Measurements from ENCODE around the gene PRCD.
"Not testable (repeated sequence)": the region's sequence is repeated elsewhere in the genome, so short reads cannot be mapped to it uniquely, and the experiment has no call there.

The PRCD gene

DNA sequence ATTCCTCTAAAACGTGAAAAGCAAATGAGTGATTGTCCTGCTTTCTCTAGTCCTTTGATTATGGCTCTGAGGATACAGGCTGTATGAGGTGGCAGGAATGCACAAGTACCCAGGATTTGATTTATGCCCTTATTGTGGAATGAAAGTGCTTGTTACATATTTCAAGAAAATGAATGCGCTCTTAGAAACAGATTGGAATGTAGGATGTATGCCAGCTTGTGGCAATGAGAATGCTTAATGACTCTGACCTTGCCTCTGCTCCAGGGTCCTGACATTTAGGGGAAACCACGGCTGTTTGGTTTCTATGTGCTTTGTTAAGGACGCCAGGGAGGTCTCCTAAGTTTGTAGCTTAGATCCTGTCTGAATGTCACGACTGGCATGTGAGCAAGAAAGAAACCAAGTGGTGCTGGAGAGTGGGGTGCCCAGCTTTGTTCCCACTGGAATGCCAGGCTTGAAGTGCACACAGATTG lies 22.0 kb downstream of the PRCD start:
- peak overlapping the region; percentile 94 for H3K27ac ChIP-seq
- TF ChIP-seq, protein P1, sequence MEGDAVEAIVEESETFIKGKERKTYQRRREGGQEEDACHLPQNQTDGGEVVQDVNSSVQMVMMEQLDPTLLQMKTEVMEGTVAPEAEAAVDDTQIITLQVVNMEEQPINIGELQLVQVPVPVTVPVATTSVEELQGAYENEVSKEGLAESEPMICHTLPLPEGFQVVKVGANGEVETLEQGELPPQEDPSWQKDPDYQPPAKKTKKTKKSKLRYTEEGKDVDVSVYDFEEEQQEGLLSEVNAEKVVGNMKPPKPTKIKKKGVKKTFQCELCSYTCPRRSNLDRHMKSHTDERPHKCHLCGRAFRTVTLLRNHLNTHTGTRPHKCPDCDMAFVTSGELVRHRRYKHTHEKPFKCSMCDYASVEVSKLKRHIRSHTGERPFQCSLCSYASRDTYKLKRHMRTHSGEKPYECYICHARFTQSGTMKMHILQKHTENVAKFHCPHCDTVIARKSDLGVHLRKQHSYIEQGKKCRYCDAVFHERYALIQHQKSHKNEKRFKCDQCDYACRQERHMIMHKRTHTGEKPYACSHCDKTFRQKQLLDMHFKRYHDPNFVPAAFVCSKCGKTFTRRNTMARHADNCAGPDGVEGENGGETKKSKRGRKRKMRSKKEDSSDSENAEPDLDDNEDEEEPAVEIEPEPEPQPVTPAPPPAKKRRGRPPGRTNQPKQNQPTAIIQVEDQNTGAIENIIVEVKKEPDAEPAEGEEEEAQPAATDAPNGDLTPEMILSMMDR (conservative IDR thresholded peaks at IDR 0.05) = no peak

DNA sequence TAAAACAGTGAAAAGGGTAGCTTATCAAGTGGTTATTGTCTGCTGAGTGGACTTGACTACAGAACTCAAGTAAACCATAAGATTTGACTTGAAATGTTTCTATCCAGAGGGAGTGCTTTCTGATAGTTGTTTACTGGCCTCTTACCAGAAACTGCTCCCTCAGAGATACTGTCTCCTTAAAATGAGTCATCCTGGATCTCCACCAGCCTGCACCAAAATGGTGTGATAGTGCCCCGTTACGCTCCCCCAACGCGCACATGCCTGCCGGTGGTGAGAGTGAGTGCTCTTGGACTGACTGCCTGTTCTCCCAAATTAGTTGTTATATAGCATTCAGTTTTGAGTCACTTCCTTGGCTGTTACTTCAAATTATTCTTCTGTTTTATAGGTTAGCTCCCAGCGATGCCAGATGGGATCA lies 22.9 kb downstream of the PRCD start:
- H3K27ac ChIP-seq = 0 out of 2 replicates have a peak overlapping the region, but pooled peaks have one; percentile 94
- TF ChIP-seq, protein P1 (conservative IDR thresholded peaks at IDR 0.05) = no peak

DNA sequence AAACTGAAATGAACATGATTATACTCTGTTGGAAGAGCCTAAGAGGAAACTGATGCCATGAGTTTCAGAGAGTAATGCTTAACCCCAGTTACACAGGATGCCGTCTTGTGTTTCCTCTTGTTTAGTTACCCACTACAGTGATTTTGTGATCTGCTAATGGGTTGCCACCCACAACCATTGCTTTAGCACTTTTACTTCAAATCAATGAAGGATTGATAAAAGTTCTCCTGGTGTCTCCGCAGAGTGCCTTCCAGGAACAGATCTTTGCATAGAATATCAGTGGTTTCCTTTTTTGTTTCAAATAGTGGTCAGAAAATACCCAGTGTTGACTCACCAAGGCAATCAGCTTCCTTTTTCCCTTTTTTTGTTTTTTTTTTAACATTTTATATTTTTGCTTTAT lies 23.5 kb downstream of the PRCD start:
- H3K27ac ChIP-seq = not testable (repeated sequence)

DNA sequence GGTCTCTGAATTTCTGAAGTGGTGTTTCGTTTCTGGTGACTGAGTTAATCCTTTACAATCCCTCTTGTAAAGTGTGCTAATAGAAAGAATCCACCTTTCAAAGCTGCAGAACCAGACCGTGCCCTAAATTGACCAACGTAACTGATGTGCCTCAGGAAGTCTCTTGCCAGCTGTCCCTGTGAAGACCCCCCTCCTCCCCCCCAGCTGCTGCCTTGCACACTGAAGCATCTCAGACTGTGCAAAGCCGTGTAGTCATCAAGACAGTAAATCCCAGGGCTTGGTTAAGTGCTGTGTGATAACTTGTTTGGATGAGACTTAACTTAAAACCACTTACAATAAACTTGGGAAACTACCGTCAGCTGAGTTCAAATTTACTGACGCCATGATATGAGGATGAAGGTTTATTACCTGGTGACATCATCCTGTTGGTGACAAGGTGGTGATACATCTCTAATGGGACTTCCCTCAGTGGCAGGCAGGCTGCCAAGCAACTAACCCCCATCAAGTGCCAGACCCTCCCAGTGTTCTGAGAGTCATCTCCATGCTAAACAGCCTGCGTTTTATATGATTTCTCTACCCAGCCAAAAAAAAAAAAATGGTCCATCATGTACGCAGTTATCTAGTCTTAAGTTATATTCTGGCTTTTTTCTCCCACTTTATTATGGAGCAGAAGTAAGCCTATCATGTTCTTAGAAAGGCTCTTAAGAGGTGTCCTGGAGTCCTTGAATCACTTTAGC lies 25.3 kb downstream of the PRCD start:
- H3K27ac ChIP-seq = not testable (repeated sequence)

DNA sequence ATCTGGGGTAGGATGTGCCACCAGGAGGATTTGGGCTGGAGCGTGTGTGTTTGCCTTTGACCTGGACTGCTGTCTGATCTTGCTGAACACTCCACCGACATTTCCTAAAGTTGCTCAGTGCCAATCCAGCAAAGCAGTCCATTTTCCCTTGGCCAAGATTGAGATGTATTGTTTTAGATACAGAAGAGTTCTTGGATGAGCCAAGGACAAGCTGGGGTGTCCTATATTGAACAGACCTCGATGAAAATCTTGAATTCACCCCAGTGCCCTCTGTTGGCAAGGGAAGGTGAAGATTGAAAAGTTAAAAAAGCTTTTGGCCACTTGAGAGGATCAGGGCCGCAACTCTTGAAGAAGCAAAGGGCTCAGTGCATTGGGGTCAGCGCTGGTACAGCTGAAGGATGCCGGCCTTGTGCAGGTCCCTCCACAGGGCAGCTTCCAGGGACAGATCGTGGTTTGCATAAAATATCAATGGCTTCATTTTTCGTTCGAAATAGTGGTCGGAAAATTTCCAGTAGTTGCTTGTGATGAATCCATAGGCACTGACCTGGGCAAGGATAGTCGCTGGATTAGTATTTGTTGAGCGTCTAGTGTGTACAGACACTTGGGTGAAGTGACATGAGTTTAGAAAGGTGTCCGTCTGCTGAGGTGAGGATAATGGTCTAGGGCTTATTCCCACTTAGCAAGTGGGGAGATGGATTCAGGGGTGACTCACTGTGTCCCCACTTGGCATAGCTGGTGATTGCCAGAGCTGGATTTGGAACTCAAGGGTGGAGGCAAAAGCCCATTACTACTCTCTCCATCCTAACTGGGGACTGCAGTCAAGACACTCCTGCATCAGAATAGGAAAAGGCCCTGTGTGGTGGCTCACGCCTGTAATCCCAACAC lies 26.1 kb downstream of the PRCD start:
- H3K27ac ChIP-seq = no peak overlapping the region
- TF ChIP-seq, protein P1 (conservative IDR thresholded peaks at IDR 0.05) = no peak

DNA sequence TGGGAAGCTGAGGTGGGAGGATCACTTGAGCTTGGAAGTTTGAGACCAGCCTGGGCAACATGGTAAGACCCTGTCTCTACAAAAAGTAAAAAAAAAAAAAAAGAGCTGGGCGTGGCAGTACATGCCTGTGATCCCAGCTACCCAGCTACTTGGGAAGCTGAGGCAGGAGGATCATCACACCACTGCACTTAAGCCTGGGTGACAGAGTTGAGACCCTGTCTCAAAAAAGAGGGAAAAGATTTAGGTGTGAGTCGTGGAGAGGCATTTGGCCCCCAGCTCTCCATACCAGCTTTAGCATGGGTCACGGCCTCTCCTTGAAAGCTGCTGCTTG lies 26.7 kb downstream of the PRCD start:
- TF ChIP-seq, protein P1 (conservative IDR thresholded peaks at IDR 0.05) = no peak

DNA sequence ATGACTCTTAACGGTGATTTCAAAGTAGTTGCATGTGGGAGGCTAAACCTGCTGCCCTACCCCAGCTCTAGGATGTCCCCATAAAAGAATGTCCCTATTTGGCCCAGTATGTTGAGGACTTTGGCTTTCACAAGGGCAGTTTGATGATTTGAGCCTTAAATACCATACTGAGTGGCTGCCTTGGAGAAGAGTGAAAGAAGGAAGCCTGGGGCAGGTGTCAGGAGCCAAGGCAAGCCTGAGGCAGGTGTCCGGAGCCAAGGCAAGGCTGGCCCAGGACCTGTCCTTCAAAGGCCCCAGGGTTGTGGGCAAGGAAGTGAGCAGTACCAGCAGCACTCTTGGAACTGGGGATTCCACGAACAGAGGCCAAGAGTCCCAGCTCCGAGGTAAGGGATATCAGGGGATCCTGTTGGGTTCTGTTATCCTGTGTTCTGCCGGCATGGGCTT lies 27.2 kb downstream of the PRCD start:
- no peak overlapping the region for H3K27ac ChIP-seq
- TF ChIP-seq, protein P1 (conservative IDR thresholded peaks at IDR 0.05) = no peak

More for the DNA sequence above, 26.7 kb downstream of the PRCD start:
- H3K27ac ChIP-seq = no peak overlapping the region

DNA sequence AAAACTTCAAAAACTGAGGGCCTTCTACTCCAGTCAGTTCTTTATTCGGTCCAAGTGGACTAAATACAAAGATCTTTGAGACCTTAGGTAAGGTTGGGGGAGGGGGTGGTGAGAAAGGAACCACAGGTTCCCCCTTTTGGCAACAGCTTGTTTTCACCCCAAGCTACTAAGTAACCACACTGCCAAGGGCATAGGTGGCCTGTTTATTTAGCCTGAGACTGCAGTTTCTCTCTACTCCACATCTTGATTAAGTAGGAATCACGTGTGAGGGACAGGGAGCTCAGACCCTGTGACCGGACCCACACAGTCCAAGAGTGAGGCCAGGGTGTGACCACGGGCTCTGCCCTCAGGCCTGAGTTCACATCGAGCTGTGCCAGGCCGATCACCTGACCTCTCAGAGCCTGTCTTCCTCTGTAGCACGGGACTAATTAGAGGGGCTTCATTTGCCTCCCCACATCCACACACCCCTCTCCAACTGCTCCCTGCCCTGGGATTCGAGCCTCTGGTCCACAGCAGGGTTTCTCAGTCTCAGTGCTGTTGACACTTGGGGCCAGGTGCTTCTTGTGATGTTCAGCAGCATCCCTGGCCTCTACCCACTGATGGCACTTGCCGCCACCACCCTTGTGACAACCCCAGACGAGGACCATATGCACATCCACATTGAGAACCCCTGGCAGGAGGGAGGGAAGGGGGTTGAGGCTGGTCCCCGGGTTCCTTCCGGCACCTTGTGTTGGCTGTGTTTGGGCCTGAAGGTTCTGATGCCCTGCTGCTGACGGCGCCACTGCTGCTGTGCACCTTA lies 28.0 kb downstream of the PRCD start:
- H3K27ac ChIP-seq = no peak overlapping the region
- TF ChIP-seq, protein P1 (conservative IDR thresholded peaks at IDR 0.05) = no peak
